Activated CD4-positive, alpha-beta T cell treated with anti-CD3 and anti-CD28 coated beads, Interleukin-2, amount 50 U/mL, for 1 hour (primary cell): ENCODE measurements around the gene SHH.

Source experiments
- DNase-seq: peaks from one replicate; pipeline ENCODE4 v3.0.0-alpha.2; 2020

Gene SHH

GRCh38 chr7:155762036-155762435, 50.2 kb downstream of the SHH start:
- no peak for DNase-seq

GRCh38 chr7:155761162-155761561, 51.1 kb downstream of the SHH start:
- DNase-seq: no peak

- DNase-seq: no peak
Measured at GRCh38 chr7:155759740-155760430, 52.4 kb downstream of the SHH start.

- DNase-seq: no peak
Measured at GRCh38 chr7:155758348-155758747, 53.9 kb downstream of the SHH start.

- DNase-seq: no peak
Measured at GRCh38 chr7:155756322-155756721, 55.9 kb downstream of the SHH start.

GRCh38 chr7:155755026-155755425, 57.2 kb downstream of the SHH start:
- no peak for DNase-seq

GRCh38 chr7:155754165-155754564, 58.1 kb downstream of the SHH start:
- no peak for DNase-seq

GRCh38 chr7:155753446-155753965, 58.8 kb downstream of the SHH start:
- DNase-seq: no peak

GRCh38 chr7:155752756-155753445, 59.4 kb downstream of the SHH start:
- no peak for DNase-seq

- no peak for DNase-seq
Measured at GRCh38 chr7:155751409-155751808, 60.9 kb downstream of the SHH start.

- no peak for DNase-seq
Measured at GRCh38 chr7:155750255-155751125, 61.8 kb downstream of the SHH start.
